GM21825 (cell line): ENCODE results near the gene GLYATL1B.
"Not testable (repeated sequence)": the region's sequence is repeated elsewhere in the genome, so short reads cannot be mapped to it uniquely, and the experiment has no call there.

Experiments
- ATAC-seq: cut with Tn5 transposase; IDR thresholded peaks from one replicate; pipeline ENCODE4 v1.9.1; 2021; ENCODE audit warnings: mild to moderate bottlenecking, moderate library complexity; ENCODE audit not compliant: unreplicated experiment

GLYATL1B gene

GRCh38 chr11:59095972-59096575, 10.0 kb downstream of the GLYATL1B start:
- not testable (repeated sequence) for ATAC-seq

DNA sequence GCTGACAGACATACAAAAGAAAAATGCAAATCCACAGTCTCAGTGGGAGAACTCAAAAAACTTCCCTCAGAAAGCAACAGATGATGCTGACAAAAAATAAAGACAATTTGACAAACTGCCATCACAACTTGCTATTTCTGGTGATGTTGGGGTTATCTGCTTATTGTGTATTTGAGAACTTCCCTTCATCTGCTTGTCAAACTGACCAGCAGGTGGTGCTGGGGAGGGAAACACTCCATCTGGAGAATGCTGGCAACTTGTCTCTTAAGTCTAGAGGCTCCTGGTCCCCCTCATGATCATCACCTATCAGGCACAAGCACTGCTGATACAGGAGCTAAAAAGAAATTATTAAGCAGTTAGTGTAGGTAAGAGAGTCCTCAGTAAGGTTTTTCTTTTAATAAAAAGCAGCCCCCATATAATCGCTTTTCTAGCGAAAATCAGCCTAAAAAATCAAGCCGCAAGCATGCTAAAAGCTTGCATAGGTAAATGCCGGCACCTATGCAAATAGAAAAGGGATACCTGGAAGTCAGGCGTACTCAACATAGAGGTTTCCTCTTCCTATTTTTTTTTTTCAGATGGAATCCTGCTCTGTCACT, 11.1 kb downstream of the GLYATL1B start:
- ATAC-seq = no peak

DNA sequence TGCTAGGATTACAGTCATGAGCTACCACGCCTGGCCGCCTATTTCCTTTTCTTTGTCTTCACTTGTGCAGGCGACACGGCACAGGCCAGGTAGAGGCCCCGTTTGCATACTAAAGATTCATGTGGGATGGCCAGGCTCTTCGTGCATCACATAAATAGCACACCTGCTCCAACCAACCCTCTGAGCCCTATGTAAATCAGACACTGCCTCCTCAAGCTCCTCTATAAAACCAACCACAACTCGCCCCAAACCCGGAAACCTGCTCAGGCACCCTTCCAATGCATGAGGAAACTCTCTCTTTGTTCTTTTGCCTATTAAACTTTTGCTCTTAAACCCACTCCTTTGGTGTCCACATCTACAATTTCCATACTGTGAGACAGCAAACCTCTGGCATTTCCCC, 11.8 kb downstream of the GLYATL1B start:
- not testable (repeated sequence) for ATAC-seq

- ATAC-seq = peak; percentile 62
Measured at GRCh38 chr11:59102259-59102765, 16.2 kb downstream of the GLYATL1B start.

DNA sequence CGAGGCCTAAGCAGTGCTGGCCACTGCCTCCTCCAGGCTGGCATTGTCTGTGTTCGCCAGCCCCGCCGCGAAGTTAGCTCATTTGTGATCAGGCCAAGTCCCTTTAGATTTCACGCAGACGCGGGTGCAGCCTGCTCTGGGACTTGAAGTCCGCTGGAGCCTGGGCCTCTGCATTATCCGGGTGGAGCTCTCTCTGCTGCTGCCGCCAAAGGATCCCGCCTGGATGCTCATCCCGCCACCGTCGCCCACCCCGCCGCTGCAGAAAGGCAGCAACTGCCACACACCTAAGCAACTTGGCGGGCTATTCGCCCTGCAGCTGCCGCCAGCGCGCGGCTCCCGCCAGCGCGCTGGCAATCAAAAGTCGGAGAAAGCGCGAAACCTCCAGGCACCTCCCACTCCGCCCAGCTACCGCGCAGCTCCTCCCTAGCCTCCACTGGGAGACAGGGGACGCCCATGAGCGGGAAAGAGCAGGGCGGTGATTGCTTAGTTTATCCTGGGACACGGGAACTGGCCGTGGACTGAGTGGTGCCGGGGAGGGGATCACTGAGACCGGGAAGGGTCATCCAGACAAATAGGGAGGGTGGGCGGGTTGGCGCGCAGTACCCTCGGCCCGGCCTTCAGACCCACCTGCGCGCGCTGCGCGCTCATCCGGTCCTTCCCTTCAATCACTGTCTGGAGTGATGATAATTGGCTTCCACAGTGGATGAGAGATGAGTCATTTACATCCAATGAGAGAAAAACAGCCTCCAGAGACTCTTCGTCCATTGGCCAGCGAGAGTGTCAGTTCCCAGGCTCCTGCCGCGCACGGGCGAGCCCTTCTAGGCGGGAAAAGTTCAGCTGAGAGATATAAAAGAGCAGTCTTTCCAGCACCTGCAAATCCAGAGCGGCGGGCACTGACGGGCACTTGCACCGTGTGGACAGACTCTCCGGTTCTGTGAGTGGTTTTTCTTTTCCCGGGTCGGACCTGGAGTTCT, 20.5 kb downstream of the GLYATL1B start, which contains the start of gene FAM111B:
Gene FAM111B, plus strand, starts transcription at position 875 of the 974 bp plus-strand sequence. CDS start 2,389 bp downstream, outside the sequence.
- ATAC-seq = peak; percentile 65

- ATAC-seq = peak; percentile 30
Measured at GRCh38 chr11:59107721-59108120, 21.6 kb downstream of the GLYATL1B start.

- no peak for ATAC-seq
Measured at GRCh38 chr11:59112494-59112893, 26.4 kb downstream of the GLYATL1B start.

DNA sequence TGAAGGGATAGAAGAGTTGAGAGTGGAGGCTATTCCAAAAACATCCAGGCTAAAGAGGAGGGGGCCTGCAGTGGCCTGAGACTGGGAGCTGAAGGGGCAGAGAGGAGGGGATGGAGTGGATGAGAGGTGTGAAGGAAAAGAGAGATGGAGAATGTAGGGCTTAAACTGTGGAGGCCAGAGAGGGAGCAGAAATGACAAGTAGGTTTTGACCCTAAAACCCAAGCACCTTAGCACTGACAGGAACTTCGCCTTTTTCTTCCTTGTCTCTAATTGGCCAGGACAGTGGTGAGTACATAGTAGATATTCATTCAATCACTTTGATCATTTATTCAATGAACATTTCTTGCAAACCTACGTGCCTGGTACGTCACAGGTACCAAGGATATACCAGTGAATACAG, 28.2 kb downstream of the GLYATL1B start:
- ATAC-seq = no peak

DNA sequence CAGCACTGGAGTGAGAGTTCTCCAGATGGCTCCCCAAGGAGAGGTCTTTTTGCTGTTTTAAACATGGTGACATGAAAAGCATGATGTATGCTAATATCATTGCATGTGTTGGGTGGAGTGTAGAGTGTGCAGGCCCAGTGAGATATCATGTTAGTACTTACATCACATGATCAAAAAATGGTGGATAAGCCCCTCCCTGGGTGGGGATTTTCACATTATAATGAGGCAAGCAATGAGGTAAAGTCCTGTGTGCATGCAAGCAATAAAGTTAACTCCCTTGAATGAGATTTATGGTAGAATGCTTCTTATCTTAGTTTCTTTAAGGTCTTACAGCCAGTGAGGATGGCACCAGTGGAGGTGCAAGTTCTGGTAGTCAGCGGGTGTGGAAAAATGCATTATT, 29.4 kb downstream of the GLYATL1B start:
- ATAC-seq = no peak

- no peak for ATAC-seq
Measured at GRCh38 chr11:59117774-59118173, 31.7 kb downstream of the GLYATL1B start.

DNA sequence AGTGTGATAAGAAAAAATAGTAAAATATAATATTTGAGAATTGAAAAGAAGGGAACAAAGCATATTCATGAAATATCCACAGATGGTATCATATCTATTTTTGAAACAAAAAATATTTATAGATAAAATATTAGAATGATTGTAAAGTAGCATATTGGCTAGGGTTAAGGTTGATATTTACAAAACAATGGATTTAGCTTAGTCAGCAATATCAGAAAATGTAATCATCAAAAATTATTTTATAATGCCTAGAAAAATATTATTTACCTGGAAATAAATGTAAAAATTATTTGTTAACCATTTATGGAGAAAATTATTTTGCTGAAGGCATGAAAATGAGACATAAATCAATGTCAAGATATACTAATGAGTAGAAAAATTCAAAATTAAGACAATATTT, 33.7 kb downstream of the GLYATL1B start:
- ATAC-seq = no peak

DNA sequence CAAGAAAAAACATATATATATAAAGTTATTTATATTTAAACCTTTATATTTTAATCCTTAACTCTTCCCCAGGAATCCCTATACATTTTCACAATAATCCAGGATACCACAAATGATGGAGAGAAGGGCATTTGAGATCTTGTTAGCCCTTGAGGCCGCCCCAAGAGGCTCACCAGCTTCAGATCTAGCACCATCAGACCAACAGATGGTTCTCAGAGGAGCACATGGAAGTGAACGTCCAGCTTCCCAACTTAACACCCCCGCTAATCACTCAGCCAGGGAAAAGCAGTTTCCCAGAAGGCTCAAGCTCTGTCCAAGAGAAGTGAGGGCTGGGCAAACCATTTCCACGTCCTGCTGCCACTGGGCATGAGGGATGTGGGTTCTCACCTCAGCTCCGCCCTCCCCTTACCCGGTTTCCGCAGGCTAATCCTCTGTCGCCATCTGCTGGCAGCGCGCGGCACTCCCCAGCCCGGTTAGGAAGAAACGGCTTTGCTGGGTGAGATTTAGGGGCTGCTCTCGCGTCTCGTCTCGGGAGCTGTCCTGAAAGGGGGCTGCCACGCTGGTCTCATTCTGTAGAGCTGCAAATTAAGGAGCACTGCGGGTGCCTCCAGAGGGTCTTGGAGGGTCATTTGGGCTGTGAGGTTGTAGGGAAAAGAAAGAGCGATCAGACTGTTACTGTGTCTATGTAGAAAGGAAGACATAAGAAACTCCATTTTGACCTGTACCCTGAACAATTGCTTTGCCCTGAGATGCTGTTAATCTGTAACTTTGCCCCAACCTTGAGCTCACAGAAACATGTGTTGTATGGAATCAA, 49.7 kb downstream of the GLYATL1B start:
- ATAC-seq = peak; percentile 97

- not testable (repeated sequence) for ATAC-seq
Measured at GRCh38 chr11:59136551-59136950, 50.4 kb downstream of the GLYATL1B start.

DNA sequence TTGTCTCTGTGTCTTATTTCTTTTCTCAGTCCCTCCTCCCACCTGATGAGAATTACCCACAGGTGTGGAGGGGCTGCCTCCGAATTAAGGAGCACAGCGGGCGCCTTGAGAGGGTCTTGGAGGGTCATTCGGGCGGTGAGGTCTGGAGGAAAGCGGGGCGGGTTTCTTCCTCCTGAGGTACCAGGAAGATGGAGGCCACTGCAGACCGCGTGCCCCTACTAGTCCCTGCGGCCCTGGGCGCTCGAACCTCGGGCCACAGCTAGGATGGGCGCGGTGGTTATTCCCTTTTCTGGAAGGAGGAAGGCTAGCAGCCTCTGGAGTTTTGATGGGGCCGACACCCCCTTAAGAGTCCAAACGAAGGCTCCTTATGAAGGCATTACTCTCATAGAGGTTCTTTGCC, 51.1 kb downstream of the GLYATL1B start:
- ATAC-seq = no peak

- no peak for ATAC-seq
Measured at GRCh38 chr11:59138643-59139042, 52.5 kb downstream of the GLYATL1B start.

GRCh38 chr11:59141191-59141590, 55.1 kb downstream of the GLYATL1B start:
- no peak for ATAC-seq

DNA sequence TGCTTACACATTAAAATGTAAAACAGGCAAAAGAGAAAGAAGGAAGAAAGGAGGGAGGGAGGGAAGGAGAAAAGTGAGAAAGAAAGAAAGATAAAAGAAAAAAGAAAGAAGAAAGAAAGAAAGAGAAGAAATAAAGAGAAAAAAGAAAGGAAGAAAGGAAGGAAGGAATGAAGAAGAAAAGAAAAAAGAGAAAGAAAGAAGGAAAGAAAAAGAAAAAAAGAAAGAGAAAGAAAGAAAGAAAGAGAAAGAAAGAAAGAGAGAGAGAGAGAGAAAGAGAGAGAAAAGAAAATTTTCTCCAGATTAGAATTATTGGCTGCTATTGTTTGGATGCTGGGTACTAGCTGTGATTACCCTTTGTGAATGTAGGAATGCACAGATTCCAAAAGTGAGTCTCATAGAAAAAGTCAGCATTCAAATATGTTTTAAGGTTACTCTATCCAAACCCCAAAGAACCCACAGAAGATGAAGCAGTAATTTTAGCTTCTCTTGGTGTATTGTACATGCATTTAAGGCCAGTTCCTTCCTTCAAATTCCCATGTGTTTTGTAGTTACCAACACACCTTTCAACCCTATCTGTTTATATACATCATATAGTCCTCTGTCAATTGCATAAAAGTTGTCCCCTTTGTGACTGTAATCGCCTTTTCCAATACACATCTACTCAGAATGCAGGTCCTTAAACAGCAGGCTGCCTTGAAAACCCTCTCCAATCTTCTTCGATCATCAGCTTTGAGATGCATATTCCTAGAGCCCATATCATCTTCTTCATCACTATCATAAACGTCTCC, 55.8 kb downstream of the GLYATL1B start:
- ATAC-seq = no peak

- peak; percentile 64 for ATAC-seq
Measured at GRCh38 chr11:59142530-59143507, 56.7 kb downstream of the GLYATL1B start, which contains the start of gene FAM111A. FAM111A (plus strand) TSS chr11:59142856; CDS start chr11:59148873, 6,017 bp downstream.
